Spleen (tissue), 11 donors: ENCODE measurements around the gene POU2AF3. TPM values are rescaled to one million over a fixed set of nuclear protein-coding genes. Genes with fewer than 3 reads are reported as not detected.

Source experiments
- DNase-seq: peaks from one replicate; pipeline ENCODE4 v3.0.0-alpha.2; 2020
- H3K27ac ChIP-seq, 8 donors: fragments of 200-600 bp; sonication (generic) in 7 of 8; 1 replicate in 4 of 8; 2 replicates in 4 of 8; pipeline versions ENCODE4 v1.5.0 to v1.8.0; 2016 to 2021; ENCODE audit warnings: inconsistent platforms in 4 of 8, mild to moderate bottlenecking in 4 of 8, moderate library complexity in 1 of 8
- H3K27me3 ChIP-seq, 7 donors: fragments of 200-600 bp; sonication (generic) in 6 of 7; replicated peaks in 1 of 7; 1 replicate in 4 of 7; 2 replicates in 3 of 7; pipeline versions ENCODE4 v1.5.0 to v1.8.0; 2016 to 2021; ENCODE audit warnings: inconsistent platforms in 3 of 7, mild to moderate bottlenecking in 1 of 7
- H3K36me3 ChIP-seq, 6 donors: fragments of 200-600 bp; sonication (generic) in 5 of 6; 1 replicate in 4 of 6; 2 replicates in 2 of 6; pipeline versions ENCODE4 v1.5.0 to v1.8.0; 2016 to 2021; ENCODE audit warnings: inconsistent platforms in 2 of 6
- H3K4me1 ChIP-seq, 6 donors: fragments of 200-600 bp; sonication (generic) in 5 of 6; 1 replicate in 3 of 6; 2 replicates in 3 of 6; pipeline versions ENCODE4 v1.5.0 to v1.8.0; 2016 to 2021; ENCODE audit warnings: inconsistent platforms in 3 of 6
- H3K4me3 ChIP-seq, 8 donors: fragments of 200-600 bp; sonication (generic) in 7 of 8; 1 replicate in 4 of 8; 2 replicates in 4 of 8; pipeline versions ENCODE4 v1.5.0 to v1.8.0; 2016 to 2021; ENCODE audit warnings: inconsistent platforms in 4 of 8, mild to moderate bottlenecking in 4 of 8, moderate library complexity in 2 of 8
- H3K9me3 ChIP-seq, 8 donors: fragments of 200-600 bp; sonication (generic) in 7 of 8; 1 replicate in 4 of 8; 2 replicates in 4 of 8; pipeline versions ENCODE4 v1.5.0 to v1.8.0; 2016 to 2021; ENCODE audit warnings: inconsistent platforms in 4 of 8
- CTCF ChIP-seq, 11 experiments: fragments of 200-600 bp in 7 of 11; fragments of 450-650 bp in 4 of 11; sonication (generic) in 4 of 11; IDR thresholded peaks in 8 of 11; conservative IDR thresholded peaks in 3 of 11; 1 replicate in 7 of 11; 2 replicates in 4 of 11; pipeline versions ENCODE4 v1.4.0 to v1.8.0; 2016 to 2021; ENCODE audit warnings: antibody characterized with exemption in 11 of 11, inconsistent platforms in 4 of 11, mild to moderate bottlenecking in 1 of 11
- POLR2A ChIP-seq, 3 donors: fragments of 450-650 bp; IDR thresholded peaks; one replicate each; pipeline ENCODE4 v1.5.1; 2017; ENCODE audit warnings: antibody characterized with exemption in 3 of 3, mild to moderate bottlenecking in 1 of 3
- POLR2AphosphoS5 ChIP-seq, 3 donors: sonication (generic); formaldehyde crosslinking; IDR thresholded peaks; one replicate each; pipeline ENCODE4 v1.5.1; 2017; ENCODE audit warnings: antibody characterized with exemption in 3 of 3
- WGBS, 5 donors: extraction: QIAGEN DNeasy Blood & Tissue Kit in 3 of 5; methylation state at CpG; one replicate each; pipeline versions ENCODE4 v1.1.5 to v1.1.7; 2013 to 2018; 5-methylcytosine and 5-hydroxymethylcytosine counted together
- intact Hi-C: fragments of 100-400 bp; cut with DNase I; formaldehyde crosslinking; loops from one replicate; pipeline ENCODE4 v1.15.0; 2023; ENCODE audit warnings: low total_unique reads
- polyA plus RNA-seq, 3 donors: library from polyadenylated mRNA; stranded (reverse); fragments of 200-250 nt; gene quantifications; one replicate each; pipeline ENCODE4 v1.2.1, GENCODE V29; 2013
- total RNA-seq, 7 donors: library from RNA; depleted of rRNA in 3 of 7; stranded (reverse); fragments of >200 nt in 3 of 7; fragmentation: NEBNext Ultra II Directional in 4 of 7; extraction: Animal tissue kit (Norgen Biotek cat#: 25700) in 4 of 7; gene quantifications; one replicate each; pipeline versions ENCODE4 v1.1.0 to v1.2.1, GENCODE V29; 2016 to 2021
- donor health status: healthy with polysubstance abuse.
- donor health status: DM: no; HTN: no; CAD: no; lungs with moderate emphysema.
- donor health status: DM: no; HTN: no; CAD: no.
- donor health status: Bipolar disorder and iron deficiency.
- donor health status: healthy.
- donor health status: DM: no; HTN: no; CAD: no.
- donor health status: DM: yes; HTN: yes; CAD: no.

Gene POU2AF3
- total and polyA plus RNA-seq, 10 donors, result 0.30 to 2.0 (median 0.61) TPM; not detected in 3

GRCh38 chr11:111322534-111322933 is 24.2 kb downstream of the POU2AF3 start:
- intact Hi-C loops, result no loop called here
- Histone ChIP-seq H3K9me3 (no peaks in the 10 kb centered on the region), H3K27me3 (no peaks in the 10 kb centered on the region), H3K4me1 (no peaks in the 10 kb centered on the region), H3K4me3 (no peak overlapping the region), H3K27ac (no peak overlapping the region), H3K36me3 (no peaks in the 10 kb centered on the region)
- DNase-seq, result no peak
- TF ChIP-seq POLR2A (IDR thresholded peaks at IDR 0.05) (no peak), POLR2AphosphoS5 (IDR thresholded peaks at IDR 0.05) (no peak), CTCF (IDR thresholded peaks at IDR 0.05 in 8 of 11, conservative IDR thresholded peaks at IDR 0.05 in 3 of 11) (no peak)
- 83 to 96% (median 93%) methylated on average over 2 of the region's 2 CpGs for WGBS, 5 donors

- no peak for DNase-seq
- H3K4me1 ChIP-seq, result no peaks in the 10 kb centered on the region
- H3K4me3 ChIP-seq, result no peak overlapping the region
- TF ChIP-seq POLR2A (IDR thresholded peaks at IDR 0.05), result no peak
- TF ChIP-seq CTCF (IDR thresholded peaks at IDR 0.05 in 8 of 11, conservative IDR thresholded peaks at IDR 0.05 in 3 of 11), result no peak
- no peak for TF ChIP-seq POLR2AphosphoS5 (IDR thresholded peaks at IDR 0.05)
- WGBS, 5 donors, result 68 to 82% (median 80%) methylated on average over 5 of the region's 5 CpGs
- no peaks in the 10 kb centered on the region for H3K36me3 ChIP-seq
- intact Hi-C loops, result no loop called here
- H3K9me3 ChIP-seq, result no peaks in the 10 kb centered on the region
- H3K27ac ChIP-seq, result no peak overlapping the region
- H3K27me3 ChIP-seq, result no peaks in the 10 kb centered on the region
These were observed 26.0 kb downstream of the POU2AF3 start for GRCh38 chr11:111324277-111324720.

- no peak overlapping the region for H3K27ac ChIP-seq
These were observed 26.9 kb downstream of the POU2AF3 start for GRCh38 chr11:111325259-111325658.

GRCh38 chr11:111326824-111327223 is 28.5 kb downstream of the POU2AF3 start:
- DNase-seq, result no peak
- Histone ChIP-seq H3K9me3 (no peaks in the 10 kb centered on the region), H3K27ac (no peak overlapping the region), H3K4me1 (no peaks in the 10 kb centered on the region), H3K4me3 (no peak overlapping the region), H3K36me3 (no peaks in the 10 kb centered on the region), H3K27me3 (no peaks in the 10 kb centered on the region)
- no peak for TF ChIP-seq CTCF (IDR thresholded peaks at IDR 0.05 in 8 of 11, conservative IDR thresholded peaks at IDR 0.05 in 3 of 11)
- no peak for TF ChIP-seq POLR2AphosphoS5 (IDR thresholded peaks at IDR 0.05)
- TF ChIP-seq POLR2A (IDR thresholded peaks at IDR 0.05), result no peak
- WGBS, 5 donors, result 80 to 98% (median 94%) methylated on average over 4 of the region's 4 CpGs
- intact Hi-C loops, result no loop called here

More at GRCh38 chr11:111325259-111325658, 26.9 kb downstream of the POU2AF3 start:
- no peak overlapping the region for H3K4me3 ChIP-seq
- intact Hi-C loops, result no loop called here
- H3K4me1 ChIP-seq, result no peaks in the 10 kb centered on the region
- H3K27me3 ChIP-seq, result no peaks in the 10 kb centered on the region
- H3K36me3 ChIP-seq, result no peaks in the 10 kb centered on the region
- TF ChIP-seq POLR2AphosphoS5 (IDR thresholded peaks at IDR 0.05) (no peak), POLR2A (IDR thresholded peaks at IDR 0.05) (no peak), CTCF (IDR thresholded peaks at IDR 0.05 in 8 of 11, conservative IDR thresholded peaks at IDR 0.05 in 3 of 11) (no peak)
- WGBS, 5 donors, result 84 to 97% (median 94%) methylated on average over 5 of the region's 5 CpGs
- DNase-seq, result no peak
- H3K9me3 ChIP-seq, result no peaks in the 10 kb centered on the region
